GM23338 (cell line): ENCODE data around the gene TMEM208. TPM values are rescaled to one million over a fixed set of nuclear protein-coding genes. Genes with fewer than 3 reads are reported as not detected.
A peak's percentile ranks its signal among the peaks of the same experiment; 100 is the strongest.

ENCODE experiments used
- ATAC-seq: fragments of 200-7000 bp; cut with Tn5 transposase; 3 replicates; pipeline ENCODE4 v1.9.1; 2020
- DNase-seq: peaks from one replicate; pipeline ENCODE4 v3.0.0-alpha.2; 2015; ENCODE audit warnings: low spot score
- H2AFZ ChIP-seq: fragments of 200-600 bp; sonication (generic); 2 replicates; pipeline ENCODE4 v1.8.0; 2016; ENCODE audit warnings: antibody characterized with exemption, mild to moderate bottlenecking, moderate library complexity
- H3F3A ChIP-seq: fragments of 200-600 bp; sonication (generic); replicated peaks from 2 replicates; pipeline ENCODE4 v1.8.0; 2017; ENCODE audit warnings: antibody characterized with exemption, mixed run types, low read depth
- H3K27ac ChIP-seq: fragments of 200-600 bp; sonication (generic); 2 replicates; pipeline ENCODE4 v1.6.1; 2016; ENCODE audit warnings: low read depth
- H3K27me3 ChIP-seq: fragments of 200-600 bp; sonication (generic); 2 replicates; pipeline ENCODE4 v1.8.0; 2016; ENCODE audit warnings: mild to moderate bottlenecking, mixed run types, moderate library complexity; ENCODE audit not compliant: insufficient read depth
- H3K36me3 ChIP-seq: fragments of 200-600 bp; sonication (generic); 2 replicates; pipeline ENCODE4 v1.8.0; 2016; ENCODE audit warnings: mild to moderate bottlenecking; ENCODE audit not compliant: insufficient read depth
- H3K4me1 ChIP-seq: fragments of 200-600 bp; sonication (generic); 2 replicates; pipeline ENCODE4 v1.8.0; 2016; ENCODE audit warnings: mild to moderate bottlenecking, moderate library complexity; ENCODE audit not compliant: insufficient read depth
- H3K4me2 ChIP-seq: fragments of 200-600 bp; sonication (generic); 2 replicates; pipeline ENCODE4 v1.7.1; 2017; ENCODE audit warnings: mixed run types
- H3K4me3 ChIP-seq: fragments of 200-600 bp; sonication (generic); 2 replicates; pipeline ENCODE4 v1.6.1; 2016; ENCODE audit warnings: mixed run types
- H3K79me2 ChIP-seq: fragments of 200-600 bp; sonication (generic); replicated peaks from 2 replicates; pipeline ENCODE4 v1.8.0; 2017; ENCODE audit warnings: mild to moderate bottlenecking; ENCODE audit not compliant: insufficient read depth
- H3K9me2 ChIP-seq: fragments of 200-600 bp; sonication (generic); 2 replicates; pipeline ENCODE4 v1.8.0; 2017; ENCODE audit not compliant: insufficient read depth
- H4K20me1 ChIP-seq: fragments of 200-600 bp; sonication (generic); replicated peaks from 2 replicates; pipeline ENCODE4 v1.8.0; 2017; ENCODE audit warnings: mild to moderate bottlenecking; ENCODE audit not compliant: insufficient read depth
- H3K27ac Mint-ChIP-seq: 2 replicates; pipeline ENCODE4 v1.8.0; 2020; ENCODE audit warnings: inconsistent platforms, mild to moderate bottlenecking, moderate library complexity, mixed read lengths
- H3K27me3 Mint-ChIP-seq: 3 replicates; pipeline ENCODE4 v1.8.0; 2022; ENCODE audit warnings: low read depth, mild to moderate bottlenecking, moderate library complexity, mixed read lengths, inconsistent platforms; ENCODE audit not compliant: insufficient read depth, poor library complexity
- H3K36me3 Mint-ChIP-seq: 3 replicates; pipeline ENCODE4 v1.8.0; 2021; ENCODE audit warnings: low read depth, mild to moderate bottlenecking, inconsistent platforms, moderate library complexity, mixed read lengths
- H3K4me1 Mint-ChIP-seq: 3 replicates; pipeline ENCODE4 v1.8.0; 2020; ENCODE audit warnings: mild to moderate bottlenecking, inconsistent platforms, mixed read lengths
- H3K4me3 Mint-ChIP-seq: 3 replicates; pipeline ENCODE4 v1.8.0; 2021; ENCODE audit warnings: moderate library complexity, mild to moderate bottlenecking, inconsistent platforms, mixed read lengths
- H3K9me3 Mint-ChIP-seq: 3 replicates; pipeline ENCODE4 v1.8.0; 2020; ENCODE audit warnings: moderate library complexity, mild to moderate bottlenecking, inconsistent platforms, mixed read lengths
- CREB1 ChIP-seq: fragments of 250-450 bp; sonication (Bioruptor Pico); IDR thresholded peaks from 2 replicates; pipeline ENCODE4 v1.5.0; 2020; ENCODE audit warnings: low read depth, mild to moderate bottlenecking, moderate library complexity
- EZH2phosphoT487 ChIP-seq: fragments of 200-600 bp; sonication (generic); IDR thresholded peaks from one replicate; pipeline ENCODE4 v1.8.1; 2018; ENCODE audit warnings: antibody characterized with exemption; ENCODE audit not compliant: unreplicated experiment
- ZNF114 ChIP-seq: fragments of 250-450 bp; sonication (Bioruptor Pico); IDR thresholded peaks from 2 replicates; pipeline ENCODE4 v1.5.0; 2020; ENCODE audit warnings: mild to moderate bottlenecking, moderate library complexity
- microRNA counts: library from miRNA; unstranded; fragments of <30 nt; microRNA quantifications from one replicate; lab custom pipeline; 2017
- microRNA-seq: library from miRNA; unstranded; fragments of <30 nt; microRNA quantifications from one replicate; pipeline ENCODE4, GENCODE V29; 2017
- polyA plus RNA-seq: library from polyadenylated mRNA; unstranded; fragments of >200 nt; fragmentation: Nextera tagmentation; extraction: Ambion mirVana; gene quantifications from 2 replicates; pipeline ENCODE4 v1.2.1, GENCODE V29; 2016
- small RNA-seq: library from RNA; depleted of rRNA; stranded (forward); fragments of <200 nt; gene quantifications from one replicate; pipeline ENCODE3, GENCODE V24; 2014; ENCODE audit warnings: low replicate concordance
- total RNA-seq: library from RNA; depleted of rRNA; stranded (reverse); fragments of >200 nt; shearing (Covaris generic); gene quantifications from 2 replicates; pipeline ENCODE4 v1.2.3, GENCODE V29; 2014; rRNA removed

The TMEM208 gene
- total and polyA plus RNA-seq, 2 experiments from 2014 or later = 23.2 to 82.3 TPM

GRCh38 chr16:67277999-67278772 is 51.3 kb downstream of the TMEM208 start:
- no peak for ATAC-seq

More at GRCh38 chr16:67277999-67278772, 51.3 kb downstream of the TMEM208 start:
- Histone ChIP-seq H3K4me2 (peak overlapping the region; percentile 87), H3K79me2 (no peaks in the 10 kb centered on the region), H3K27me3 (peaks cover 13% of the 10 kb centered on the region), H2AFZ (peak overlapping the region; percentile 85), H3F3A (no peaks in the 10 kb centered on the region), H3K4me1 (peaks cover 5% of the 10 kb centered on the region; the same call in 1 of the 2 replicates), H3K4me3 (peak overlapping the region; percentile 60), H3K27ac (no peak overlapping the region), H3K9me2 (no peaks in the 10 kb centered on the region), H3K36me3 (no peaks in the 10 kb centered on the region), H4K20me1 (no peaks in the 10 kb centered on the region)
- Mint-ChIP-seq H3K4me1 (peaks cover 2% of the 10 kb centered on the region; the same call in 2 of the 3 replicates), H3K36me3 (peaks cover 5% of the 10 kb centered on the region; the same call in 2 of the 3 replicates), H3K4me3 (peak overlapping the region; percentile 80), H3K9me3 (no peaks in the 10 kb centered on the region), H3K27ac (no peak overlapping the region), H3K27me3 (peaks cover 6% of the 10 kb centered on the region)
- no peak for TF ChIP-seq ZNF114 (CRISPR knock-in tag)
- no peak for TF ChIP-seq CREB1
- no peak for TF ChIP-seq EZH2phosphoT487
- DNase-seq = peak; percentile 80

MicroRNAs within 50 kb of the gene (microRNA counts, 767-probe panel; counts per million panel counts)
- microRNA hsa-miR-328 (lab: Ali Mortazavi, UCI) = not detected

Small RNAs within 50 kb of the gene (microRNA-seq; reads per million reads assigned to microRNA genes)
- gene MIR328 = 1.8 reads per million

Small RNAs within 50 kb of the gene (small RNA-seq; reads per million reads assigned to genes)
- gene MIR328 = not detected

Other genes with a start within 250 kb of the TMEM208 start
- 0.10 and 0.39 TPM in 2 replicates for gene CES4A, start 238.5 kb upstream of the TMEM208 start, total RNA-seq
- 0.16 and 0.42 TPM in 2 replicates for gene CES4A, start 238.5 kb upstream of the TMEM208 start, polyA plus RNA-seq
- gene CBFB, start 198.0 kb upstream of the TMEM208 start, total RNA-seq = 26.9 and 27.8 TPM in 2 replicates
- gene CBFB, start 198.0 kb upstream of the TMEM208 start, polyA plus RNA-seq = 26.1 and 31.0 TPM in 2 replicates
- 26.6 and 35.9 TPM in 2 replicates for gene PHAF1, start 117.2 kb upstream of the TMEM208 start, total RNA-seq
- 14.2 and 14.7 TPM in 2 replicates for gene PHAF1, start 117.2 kb upstream of the TMEM208 start, polyA plus RNA-seq
- gene B3GNT9, start 76.1 kb upstream of the TMEM208 start, total RNA-seq = 6.8 and 7.0 TPM in 2 replicates
- 0.99 and 1.5 TPM in 2 replicates for gene B3GNT9, start 76.1 kb upstream of the TMEM208 start, polyA plus RNA-seq
- 0.42 TPM in 1 of 2 replicates, not detected in the other for gene TRADD, start 67.2 kb upstream of the TMEM208 start, total RNA-seq
- 0.50 and 0.55 TPM in 2 replicates for gene TRADD, start 67.2 kb upstream of the TMEM208 start, polyA plus RNA-seq
- gene FBXL8, start 67.2 kb upstream of the TMEM208 start, total RNA-seq = not detected in 2 replicates
- gene FBXL8, start 67.2 kb upstream of the TMEM208 start, polyA plus RNA-seq = 0.26 TPM in 1 of 2 replicates, not detected in the other
- gene HSF4, start 62.4 kb upstream of the TMEM208 start, total RNA-seq = 1.3 TPM in 1 of 2 replicates, not detected in the other
- 0.19 TPM in 1 of 2 replicates, not detected in the other for gene HSF4, start 62.4 kb upstream of the TMEM208 start, polyA plus RNA-seq
- gene NOL3, start 56.6 kb upstream of the TMEM208 start, total RNA-seq = 0.27 and 3.3 TPM in 2 replicates
- gene NOL3, start 56.6 kb upstream of the TMEM208 start, polyA plus RNA-seq = 2.7 and 4.0 TPM in 2 replicates
- 22.7 and 23.1 TPM in 2 replicates for gene MATCAP1, start 43.2 kb upstream of the TMEM208 start, total RNA-seq
- gene MATCAP1, start 43.2 kb upstream of the TMEM208 start, polyA plus RNA-seq = 9.5 and 13.3 TPM in 2 replicates
- 1.6 and 2.3 TPM in 2 replicates for gene EXOC3L1, start 37.0 kb upstream of the TMEM208 start, total RNA-seq
- gene EXOC3L1, start 37.0 kb upstream of the TMEM208 start, polyA plus RNA-seq = 0.92 and 1.1 TPM in 2 replicates
- gene E2F4, start 35.0 kb upstream of the TMEM208 start, total RNA-seq = 135 and 168 TPM in 2 replicates
- gene E2F4, start 35.0 kb upstream of the TMEM208 start, polyA plus RNA-seq = 67.0 and 67.2 TPM in 2 replicates
- 16.2 and 18.3 TPM in 2 replicates for gene ELMO3, start 28.0 kb upstream of the TMEM208 start, total RNA-seq
- 4.5 and 4.7 TPM in 2 replicates for gene ELMO3, start 28.0 kb upstream of the TMEM208 start, polyA plus RNA-seq
- 48.2 and 52.7 TPM in 2 replicates for gene FHOD1, start 20.4 kb downstream of the TMEM208 start, total RNA-seq
- gene FHOD1, start 20.4 kb downstream of the TMEM208 start, polyA plus RNA-seq = 26.2 and 28.4 TPM in 2 replicates
- 5.4 and 6.4 TPM in 2 replicates for gene SLC9A5, start 21.8 kb downstream of the TMEM208 start, total RNA-seq
- 3.4 and 4.5 TPM in 2 replicates for gene SLC9A5, start 21.8 kb downstream of the TMEM208 start, polyA plus RNA-seq
- gene PLEKHG4, start 52.4 kb downstream of the TMEM208 start, total RNA-seq = 10.3 and 17.1 TPM in 2 replicates
- gene PLEKHG4, start 52.4 kb downstream of the TMEM208 start, polyA plus RNA-seq = 3.2 and 4.9 TPM in 2 replicates
- gene KCTD19, start 99.6 kb downstream of the TMEM208 start, total RNA-seq = 0.31 TPM in 1 of 2 replicates, not detected in the other
- gene KCTD19, start 99.6 kb downstream of the TMEM208 start, polyA plus RNA-seq = 0.61 and 0.65 TPM in 2 replicates
- gene LRRC36, start 99.7 kb downstream of the TMEM208 start, total RNA-seq = 1.2 TPM in 1 of 2 replicates, not detected in the other
- gene LRRC36, start 99.7 kb downstream of the TMEM208 start, polyA plus RNA-seq = not detected in 2 replicates
- gene TPPP3, start 166.4 kb downstream of the TMEM208 start, total RNA-seq = 0.28 TPM in 1 of 2 replicates, not detected in the other
- 0.26 and 1.3 TPM in 2 replicates for gene TPPP3, start 166.4 kb downstream of the TMEM208 start, polyA plus RNA-seq
- 2.3 and 2.7 TPM in 2 replicates for gene ZDHHC1, start 189.3 kb downstream of the TMEM208 start, total RNA-seq
- 1.4 and 1.6 TPM in 2 replicates for gene ZDHHC1, start 189.3 kb downstream of the TMEM208 start, polyA plus RNA-seq
- 23.0 and 25.1 TPM in 2 replicates for gene HSD11B2, start 204.0 kb downstream of the TMEM208 start, total RNA-seq
- 14.8 and 16.6 TPM in 2 replicates for gene HSD11B2, start 204.0 kb downstream of the TMEM208 start, polyA plus RNA-seq